GM12892 (cell line): ENCODE data around the gene LSAMP.

Source experiments
- POLR2A ChIP-seq: IDR thresholded peaks from 2 replicates; pipeline ENCODE4 v1.6.1; 2011; ENCODE audit warnings: low read depth, low read length, control low read depth
- TAF1 ChIP-seq: IDR thresholded peaks from 2 replicates; pipeline ENCODE4 v1.6.1; 2011; ENCODE audit warnings: low read depth, mild to moderate bottlenecking, control low read depth, low read length, borderline replicate concordance

DNA sequence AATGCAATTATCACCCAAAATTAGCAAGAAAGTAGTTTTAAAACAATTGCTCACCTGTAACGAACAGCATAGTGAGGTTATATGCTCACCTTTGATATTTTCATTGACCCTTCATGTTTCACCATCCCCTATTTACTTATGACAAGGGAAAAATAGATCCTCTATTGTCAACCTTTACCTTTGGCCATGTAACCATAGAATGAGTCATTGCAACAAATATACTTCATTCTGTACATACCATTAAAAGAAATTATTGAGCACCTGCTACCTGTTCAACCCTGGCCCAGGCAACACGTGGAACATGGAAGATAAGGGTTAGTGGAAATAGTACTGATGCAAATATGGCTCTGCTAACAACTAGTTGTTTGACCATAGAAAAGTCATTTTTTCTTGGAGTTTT lies 20.2 kb downstream of the LSAMP start:
- TF ChIP-seq POLR2A (no peak), TAF1 (no peak)
